Stimulated activated CD8-positive, alpha-beta memory T cell treated with anti-CD3 and anti-CD28 coated beads, Interleukin-7, amount 100 ng/mL, for 24 hours (primary cell): ENCODE measurements around the gene TMEM167A.

Experiments
- DNase-seq: peaks from one replicate; pipeline ENCODE4 v3.0.0-alpha.2; 2020; ENCODE audit warnings: low read depth

TMEM167A gene

DNA sequence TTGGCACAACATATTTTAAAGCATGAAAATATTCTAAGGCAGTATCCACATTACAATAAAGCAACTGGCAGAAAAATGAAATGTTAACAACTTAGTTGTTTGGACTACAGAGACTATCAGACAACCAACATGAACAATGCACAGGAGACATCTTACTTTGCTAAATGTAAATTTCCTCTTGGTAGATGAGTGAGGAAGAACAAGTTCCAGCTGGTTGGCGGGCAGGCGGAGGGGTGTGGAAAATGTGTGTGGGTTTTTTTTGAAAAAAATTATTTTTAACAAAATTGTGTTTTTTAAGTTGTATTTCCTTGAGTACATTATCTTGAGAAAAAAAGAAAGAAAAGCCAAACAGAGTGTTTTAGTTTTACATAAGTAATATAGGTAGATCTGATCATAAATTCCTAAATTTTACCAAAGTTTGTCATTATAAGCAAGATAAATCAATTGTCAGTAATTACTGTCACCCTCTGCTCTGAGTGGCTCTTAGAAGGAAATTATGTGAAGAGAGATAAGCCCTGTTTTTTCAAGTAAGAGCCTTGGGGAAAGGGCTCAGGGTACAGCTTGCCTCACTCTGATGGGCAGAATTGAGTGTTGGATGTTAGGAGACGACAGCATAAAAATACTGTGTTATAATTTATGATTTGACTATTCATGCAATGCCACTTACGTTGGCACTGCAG is 42.5 kb downstream of the TMEM167A start:
- DNase-seq, result no peak

DNA sequence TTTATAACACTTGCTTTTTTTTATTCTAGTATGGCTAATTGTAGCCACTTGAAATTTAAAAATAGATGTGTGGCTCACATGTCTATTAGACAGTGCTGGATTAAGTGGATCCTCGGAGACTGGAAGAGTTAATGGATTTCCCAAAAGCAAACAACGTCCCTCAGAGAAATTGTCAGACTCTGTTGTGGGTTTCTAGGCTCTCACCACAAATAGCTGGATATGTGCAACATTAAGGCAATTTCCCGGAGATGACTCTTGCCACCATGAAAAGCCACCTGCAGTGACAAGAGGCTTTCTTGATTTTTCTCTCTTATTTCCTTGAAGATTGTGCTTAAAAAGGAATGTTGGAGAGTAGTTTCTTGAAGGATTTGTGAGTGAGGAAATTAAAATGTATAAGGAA is 43.2 kb downstream of the TMEM167A start:
- no peak for DNase-seq

DNA sequence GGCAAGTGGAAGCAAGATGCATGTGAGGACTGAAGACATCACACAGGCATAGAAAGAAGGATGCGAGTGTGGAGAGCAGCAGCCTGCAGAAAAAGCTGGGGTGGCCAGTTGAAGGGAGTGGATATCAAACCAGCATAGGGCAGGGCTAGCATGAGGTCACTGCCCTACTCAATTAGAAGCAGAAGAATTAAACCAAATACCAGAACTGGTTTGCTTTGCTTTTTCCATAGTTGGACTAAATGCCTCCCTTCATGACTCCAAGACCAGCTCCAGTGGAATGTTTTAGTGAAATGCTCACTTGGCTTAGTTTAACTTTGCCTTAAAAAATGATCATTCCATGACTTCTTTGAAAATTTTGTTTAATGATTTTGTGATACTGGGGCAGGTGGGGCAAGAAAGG is 45.8 kb downstream of the TMEM167A start:
- DNase-seq, result no peak

DNA sequence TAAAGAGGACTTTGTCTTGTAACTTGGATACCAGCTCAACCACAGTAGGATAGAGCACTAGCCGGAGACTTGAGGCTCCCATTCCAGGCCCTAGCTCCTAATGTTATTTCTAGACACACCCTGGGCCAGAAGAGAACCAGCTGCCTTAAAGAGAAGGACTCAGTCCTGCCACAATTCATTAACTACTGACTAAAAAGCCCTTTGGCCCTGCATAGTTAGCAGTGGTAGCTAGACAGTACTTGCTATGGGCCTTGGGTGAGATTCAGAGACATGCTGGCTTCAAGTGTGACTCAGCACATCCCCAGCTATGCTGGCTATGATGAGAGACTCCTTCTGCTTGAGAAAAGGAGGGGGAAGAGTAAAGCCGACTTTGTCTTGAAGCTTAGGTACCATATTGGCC is 47.3 kb downstream of the TMEM167A start:
- no peak for DNase-seq

DNA sequence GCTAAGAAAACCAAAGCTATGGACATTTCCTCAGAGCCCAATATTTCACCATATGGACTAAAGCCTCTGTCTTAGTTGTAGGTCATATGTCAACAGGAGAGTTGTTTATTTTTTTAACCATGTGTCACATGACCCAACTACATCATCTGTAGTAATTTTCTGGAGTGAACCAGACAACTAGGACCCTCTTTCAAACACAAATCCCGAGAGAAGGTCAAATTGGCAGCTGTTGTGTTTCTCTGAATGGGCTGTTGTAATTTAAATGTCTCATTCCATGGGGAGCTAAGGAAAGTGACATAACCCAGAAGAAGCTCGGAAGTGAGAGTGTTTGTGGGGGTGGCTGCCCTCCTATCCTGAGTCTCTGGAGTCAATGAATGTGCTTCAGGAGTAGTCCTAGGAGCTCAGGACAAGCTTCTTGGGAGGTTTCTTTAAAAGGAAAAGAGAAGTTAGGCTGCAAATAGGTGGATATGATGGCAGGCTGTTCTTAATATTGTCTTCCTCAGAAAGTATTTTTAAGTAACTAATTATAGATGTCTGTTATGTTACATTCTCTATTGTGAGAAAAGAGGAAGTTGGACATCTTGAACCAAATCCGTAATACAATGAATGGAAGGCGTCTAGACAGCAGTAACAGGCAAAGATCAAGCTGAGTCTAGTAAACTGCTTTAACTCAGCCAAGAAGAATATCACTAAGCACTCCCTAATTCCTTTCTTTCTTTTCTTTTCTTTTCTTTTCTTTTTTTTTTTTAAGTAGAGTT is 50.1 kb downstream of the TMEM167A start:
- DNase-seq, result no peak

DNA sequence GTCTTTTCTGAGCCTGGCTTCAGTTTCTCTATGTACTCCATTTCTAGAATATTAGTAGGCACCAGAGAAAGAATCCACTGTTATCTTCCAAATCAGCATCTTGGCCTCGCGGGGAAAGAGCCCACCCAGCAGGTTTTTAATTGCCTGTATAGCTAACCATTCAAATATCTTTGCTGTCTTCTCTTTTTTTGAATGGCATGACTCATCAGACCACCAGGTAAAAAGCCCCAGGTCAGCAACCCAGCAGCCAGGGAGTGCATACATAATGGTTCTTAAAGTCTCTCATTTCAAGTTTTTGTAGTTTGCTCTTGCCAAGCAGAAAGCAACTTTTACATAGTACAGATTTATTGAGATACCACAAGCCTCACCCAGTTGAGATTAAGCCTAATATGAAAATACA is 50.7 kb downstream of the TMEM167A start:
- no peak for DNase-seq

DNA sequence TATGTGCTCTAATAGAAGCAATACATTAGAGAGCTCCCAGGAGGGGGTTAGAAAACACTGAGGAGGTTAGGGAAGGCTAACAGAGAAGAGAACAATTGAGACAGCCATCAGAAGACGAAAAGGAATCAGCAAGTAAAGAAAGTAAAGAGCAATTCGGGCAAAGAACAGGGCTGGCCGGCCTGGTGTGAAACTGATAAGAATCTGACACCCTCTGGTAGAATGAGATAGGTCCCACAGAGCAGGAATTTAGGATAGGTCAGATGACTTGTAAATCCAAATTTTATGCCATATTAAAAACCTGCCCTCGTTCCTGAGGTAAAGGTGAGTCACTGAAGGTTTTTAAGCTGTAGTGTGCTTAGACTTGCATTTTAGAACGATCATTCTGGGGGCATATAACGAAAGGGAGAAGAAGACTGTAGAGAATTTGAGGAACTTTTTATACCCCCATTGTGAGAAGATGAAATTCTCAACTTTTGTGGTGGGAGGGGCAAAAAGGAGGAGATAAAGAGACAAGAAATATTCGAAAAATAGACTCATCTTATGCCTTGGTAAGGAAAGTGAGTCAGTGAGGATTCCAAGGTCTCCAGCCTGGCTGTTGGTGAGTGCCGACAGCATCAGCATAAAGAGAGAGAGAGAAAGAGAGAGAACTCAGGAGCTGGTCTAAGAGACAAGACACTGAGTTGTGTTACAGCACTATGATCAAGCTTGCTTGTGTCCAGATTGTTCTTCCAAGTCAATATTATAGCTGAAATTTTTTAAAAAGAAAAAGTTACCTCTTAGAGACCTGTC is 51.3 kb downstream of the TMEM167A start:
- DNase-seq, result no peak

DNA sequence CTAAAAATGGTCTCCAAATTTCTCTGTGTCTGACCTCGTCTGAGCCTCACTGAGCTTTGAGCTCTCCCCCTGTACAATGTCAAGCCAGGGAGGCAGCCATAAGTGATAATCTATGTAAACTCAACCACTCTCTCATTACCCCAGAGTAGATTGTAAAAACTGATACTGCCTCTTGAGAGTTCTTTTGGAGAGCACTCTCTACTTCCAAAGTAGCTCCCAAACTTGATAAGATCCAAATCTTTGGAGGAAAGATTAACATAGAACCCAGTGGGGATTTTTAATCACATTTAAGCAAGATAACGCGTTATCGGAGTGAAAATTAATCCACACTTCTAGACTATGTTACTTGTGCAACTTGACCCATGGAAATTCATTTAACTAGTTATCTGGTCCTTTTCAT is 54.9 kb downstream of the TMEM167A start:
- DNase-seq, result no peak

DNA sequence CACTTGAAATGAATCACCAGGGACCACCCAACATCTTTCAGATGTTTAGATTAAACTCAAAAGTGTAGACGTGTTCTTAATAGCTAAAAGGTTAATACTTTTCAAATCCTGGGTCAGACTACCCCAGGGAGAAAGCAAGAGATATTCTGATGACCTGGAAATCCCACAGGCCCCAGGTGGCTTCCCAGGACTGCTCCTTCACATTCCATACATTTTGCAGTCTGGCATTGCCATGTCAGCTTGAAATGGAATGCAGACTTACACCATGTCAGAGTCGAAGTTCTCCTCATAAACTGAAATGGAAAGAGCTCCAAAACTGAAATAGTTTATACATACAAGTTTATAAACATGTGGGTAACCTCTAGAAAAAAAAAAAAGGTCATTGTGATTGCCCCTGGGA is 61.5 kb downstream of the TMEM167A start:
- DNase-seq, result no peak

DNA sequence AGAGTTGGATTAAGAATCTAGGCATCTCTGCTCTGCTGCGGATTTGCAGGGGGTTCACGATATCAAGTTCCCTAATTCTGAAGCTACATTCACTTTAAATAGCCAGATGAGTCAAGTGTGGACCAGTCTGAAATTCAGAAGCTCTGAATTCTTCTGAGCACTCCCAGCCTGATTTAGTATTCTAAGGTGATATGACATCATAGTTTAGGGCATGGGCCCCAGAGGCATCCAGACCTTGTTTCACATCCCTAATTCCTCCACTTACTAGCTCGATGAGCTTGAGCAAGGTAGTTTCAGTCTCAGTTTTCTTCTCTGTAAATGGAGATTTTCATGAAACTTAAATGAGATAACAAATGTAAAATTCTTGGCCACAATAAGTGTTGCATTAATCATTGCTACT is 65.2 kb downstream of the TMEM167A start:
- no peak for DNase-seq

DNA sequence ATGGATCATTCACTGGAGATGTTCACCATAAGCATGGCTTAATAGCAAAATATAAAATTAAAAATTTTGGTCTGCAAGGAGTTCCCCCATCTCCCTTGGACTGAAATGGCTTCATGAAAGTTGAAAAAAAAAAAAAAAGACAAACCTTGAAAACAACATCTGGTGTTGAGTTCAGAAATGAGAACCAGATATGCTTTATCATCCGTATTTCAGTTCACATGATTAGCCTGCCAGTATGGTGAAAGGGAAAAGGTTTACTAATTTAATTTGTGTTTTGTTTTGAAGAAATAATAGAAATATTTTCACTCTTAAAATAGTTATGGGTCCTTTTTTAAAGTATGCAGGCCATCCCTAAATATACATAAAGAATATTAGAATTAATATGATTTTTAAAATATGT is 67.8 kb downstream of the TMEM167A start:
- no peak for DNase-seq

DNA sequence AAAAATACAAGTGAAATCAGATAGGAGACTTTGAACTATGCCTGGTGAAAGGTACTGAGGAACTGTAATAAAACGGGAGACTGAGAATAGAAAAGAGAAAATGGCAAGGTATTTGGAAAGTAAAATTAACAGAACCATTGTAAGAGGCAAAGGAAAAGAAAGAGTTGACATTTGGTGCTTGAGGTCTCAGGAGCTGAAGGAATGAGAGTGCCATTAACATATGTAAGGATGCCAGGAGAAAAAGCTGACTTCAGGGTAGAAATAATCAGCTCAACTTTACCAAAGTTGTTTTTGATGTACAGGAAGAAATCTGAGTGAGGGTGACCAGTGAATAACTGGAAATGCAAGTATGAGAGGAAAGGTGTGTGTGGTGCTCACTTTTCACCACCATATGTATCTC is 69.4 kb downstream of the TMEM167A start:
- DNase-seq, result no peak

DNA sequence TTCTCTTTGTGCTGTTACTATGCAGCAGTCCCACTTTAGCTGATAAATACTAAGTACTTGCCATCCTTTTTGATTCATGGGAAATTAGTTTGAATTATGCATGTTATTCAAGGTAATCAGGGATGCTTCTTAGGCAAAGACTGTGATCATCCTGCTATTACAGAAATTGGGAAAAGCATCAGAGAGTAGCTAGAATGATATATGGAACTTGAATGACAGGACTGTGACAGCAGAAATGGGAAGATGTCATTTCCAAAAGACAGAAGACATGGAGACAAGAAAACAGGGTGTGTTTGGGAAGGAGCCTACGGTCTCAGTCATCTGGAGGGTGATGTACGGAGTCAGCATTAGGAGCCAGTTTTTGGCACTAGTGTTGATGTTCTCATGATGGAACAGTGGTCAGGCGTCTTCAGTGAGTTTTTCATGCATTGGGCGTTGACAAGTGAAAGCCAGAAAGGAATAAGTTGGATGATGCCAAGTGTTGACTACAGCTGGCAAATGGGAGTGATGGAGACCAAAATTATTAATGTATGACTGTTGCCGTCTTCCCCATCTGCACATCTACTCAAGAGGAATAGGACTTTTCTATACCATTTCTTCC is 70.4 kb downstream of the TMEM167A start:
- DNase-seq, result no peak

DNA sequence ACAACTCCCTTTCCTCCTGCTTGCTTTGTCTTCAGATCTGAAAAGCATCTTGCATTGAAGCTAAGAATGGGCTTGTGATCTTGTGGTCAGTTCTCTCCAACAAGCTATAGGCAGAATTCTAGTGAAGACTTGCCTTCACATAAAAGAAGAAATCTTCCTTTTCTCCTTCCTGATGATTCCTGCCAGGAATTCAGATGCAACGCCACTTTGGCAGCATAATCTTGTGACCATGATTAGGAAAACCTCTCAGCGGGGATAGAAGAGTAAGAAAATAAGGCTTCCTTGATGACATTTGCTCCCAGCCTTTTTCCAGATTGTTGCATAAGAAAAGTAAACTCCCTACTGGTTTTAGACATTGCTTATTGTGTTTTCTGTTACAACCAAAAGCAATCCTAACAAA is 73.4 kb downstream of the TMEM167A start:
- DNase-seq, result no peak
